GM12891 (cell line): ENCODE data around the gene RTKN.

Source experiments
- POLR2A ChIP-seq: IDR thresholded peaks from 2 replicates; pipeline ENCODE4 v1.6.1; 2011; ENCODE audit warnings: low read depth, low read length, control low read depth
- POLR2AphosphoS5 ChIP-seq: IDR thresholded peaks from 2 replicates; pipeline ENCODE4 v1.6.1; 2011; ENCODE audit warnings: low read depth, low read length, control low read depth
- POU2F2 ChIP-seq: IDR thresholded peaks from 2 replicates; pipeline ENCODE4 v1.6.1; 2011; ENCODE audit warnings: low read depth, mild to moderate bottlenecking, control low read depth, low read length, moderate library complexity
- SPI1 ChIP-seq: IDR thresholded peaks from 2 replicates; pipeline ENCODE4 v1.6.1; 2011; ENCODE audit warnings: low read depth, low read length, control low read depth
- TAF1 ChIP-seq: IDR thresholded peaks from 2 replicates; pipeline ENCODE4 v1.6.1; 2011; ENCODE audit warnings: low read depth, low read length, control low read depth

- TF ChIP-seq TAF1 (no peak), POLR2AphosphoS5 (no peak), POLR2A (no peak), SPI1 (no peak), POU2F2 (no peak)
Measured at GRCh38 chr2:74417197-74417596, 24.5 kb downstream of the RTKN start.
